Measurements from ENCODE around the gene DNAJC15. TPM values are rescaled to one million over a fixed set of nuclear protein-coding genes. Genes with fewer than 3 reads are reported as not detected.

DNAJC15 gene
- total RNA-seq, 6 experiments from 2014 or later: 23.8 to 29.6 (median 25.8) TPM

DNA sequence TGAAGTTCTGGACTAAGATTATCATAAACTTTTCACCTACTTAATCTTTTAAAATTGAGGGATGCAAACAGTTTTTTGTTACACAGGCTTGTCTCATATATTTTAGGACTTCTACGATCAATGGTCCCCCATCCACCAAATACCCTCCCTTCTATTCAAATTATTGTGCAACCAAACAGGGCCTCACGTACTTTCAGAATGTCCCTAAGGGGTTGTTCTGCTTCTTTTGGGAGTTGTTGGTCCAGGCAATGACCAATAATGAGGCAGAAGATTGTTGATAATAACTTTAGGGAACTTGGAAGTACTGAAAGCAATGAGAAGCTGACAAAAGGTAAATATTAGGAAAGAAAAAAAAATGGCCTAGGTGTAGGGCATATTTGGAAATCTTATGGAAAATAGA lies 2.9 kb downstream of the DNAJC15 start:
- H3K9me3 Mint-ChIP-seq: peaks cover 8% of the 10 kb centered on the region
- no peak overlapping the region for H3K4me3 Mint-ChIP-seq
- no peak for DNase-seq
- TF ChIP-seq, protein P1, sequence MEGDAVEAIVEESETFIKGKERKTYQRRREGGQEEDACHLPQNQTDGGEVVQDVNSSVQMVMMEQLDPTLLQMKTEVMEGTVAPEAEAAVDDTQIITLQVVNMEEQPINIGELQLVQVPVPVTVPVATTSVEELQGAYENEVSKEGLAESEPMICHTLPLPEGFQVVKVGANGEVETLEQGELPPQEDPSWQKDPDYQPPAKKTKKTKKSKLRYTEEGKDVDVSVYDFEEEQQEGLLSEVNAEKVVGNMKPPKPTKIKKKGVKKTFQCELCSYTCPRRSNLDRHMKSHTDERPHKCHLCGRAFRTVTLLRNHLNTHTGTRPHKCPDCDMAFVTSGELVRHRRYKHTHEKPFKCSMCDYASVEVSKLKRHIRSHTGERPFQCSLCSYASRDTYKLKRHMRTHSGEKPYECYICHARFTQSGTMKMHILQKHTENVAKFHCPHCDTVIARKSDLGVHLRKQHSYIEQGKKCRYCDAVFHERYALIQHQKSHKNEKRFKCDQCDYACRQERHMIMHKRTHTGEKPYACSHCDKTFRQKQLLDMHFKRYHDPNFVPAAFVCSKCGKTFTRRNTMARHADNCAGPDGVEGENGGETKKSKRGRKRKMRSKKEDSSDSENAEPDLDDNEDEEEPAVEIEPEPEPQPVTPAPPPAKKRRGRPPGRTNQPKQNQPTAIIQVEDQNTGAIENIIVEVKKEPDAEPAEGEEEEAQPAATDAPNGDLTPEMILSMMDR (IDR thresholded peaks at IDR 0.05): no peak
- peaks cover 40% of the 10 kb centered on the region for H3K4me1 Mint-ChIP-seq (ENCODE audit: low read depth)
- H3K27ac Mint-ChIP-seq: no peak overlapping the region
- peaks cover 21% of the 10 kb centered on the region for H3K36me3 Mint-ChIP-seq (ENCODE audit: low read depth)
- peaks cover 1% of the 10 kb centered on the region for H3K27me3 Mint-ChIP-seq (ENCODE audit: insufficient read depth)

DNA sequence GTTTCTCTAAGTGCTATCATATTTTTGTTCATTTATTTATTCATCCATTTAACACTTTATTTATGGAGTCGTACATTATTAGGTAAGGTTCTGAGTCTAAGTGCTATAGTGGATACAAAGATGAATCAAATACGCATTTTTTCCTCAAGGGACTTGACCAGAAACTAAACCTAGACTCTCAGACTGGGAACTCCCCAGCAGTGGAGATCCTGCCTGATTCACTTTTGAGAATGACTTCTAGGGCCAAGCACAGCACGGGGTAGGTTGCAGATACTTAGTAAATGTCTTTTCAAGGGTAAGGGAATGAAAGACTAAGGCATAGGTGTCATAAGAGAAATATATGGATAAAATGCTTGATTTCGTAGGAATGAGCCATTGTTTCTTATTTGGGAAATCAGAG lies 7.2 kb downstream of the DNAJC15 start:
- H3K9me3 Mint-ChIP-seq: no peaks in the 10 kb centered on the region

DNA sequence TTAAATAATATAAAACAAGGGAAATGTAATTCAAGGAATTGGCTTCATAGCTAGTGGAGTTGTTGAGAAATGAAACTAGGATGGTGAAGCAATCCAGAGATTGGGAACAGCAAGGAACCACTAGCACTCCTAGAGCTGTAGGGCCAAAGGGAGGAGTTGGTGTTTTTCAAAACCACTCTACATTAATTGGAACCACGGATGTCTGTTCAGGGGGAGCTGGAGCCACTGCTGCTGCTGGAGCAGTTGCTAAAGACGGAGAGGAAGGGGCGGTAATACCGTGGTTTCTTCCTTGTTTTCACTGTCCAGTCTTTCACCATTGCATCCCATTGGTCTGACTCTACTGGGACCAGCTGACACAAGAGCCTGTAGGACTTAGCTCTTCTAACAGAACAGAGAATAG lies 8.5 kb downstream of the DNAJC15 start:
- no peaks in the 10 kb centered on the region for H3K9me3 Mint-ChIP-seq
- H3K27ac Mint-ChIP-seq: no peak overlapping the region
- TF ChIP-seq, protein P1 (IDR thresholded peaks at IDR 0.05): no peak
- H3K27me3 Mint-ChIP-seq (ENCODE audit: insufficient read depth): no peaks in the 10 kb centered on the region
- H3K4me1 Mint-ChIP-seq (ENCODE audit: low read depth): peaks cover 13% of the 10 kb centered on the region; the same call in 1 of the 2 replicates
- H3K36me3 Mint-ChIP-seq (ENCODE audit: low read depth): peaks cover 29% of the 10 kb centered on the region
- H3K4me3 Mint-ChIP-seq: no peak overlapping the region
- DNase-seq: no peak

More for the DNA sequence above, 7.2 kb downstream of the DNAJC15 start:
- no peak for DNase-seq
- Mint-ChIP-seq H3K4me1 (ENCODE audit: low read depth) (peaks cover 13% of the 10 kb centered on the region; the same call in 1 of the 2 replicates), H3K4me3 (no peak overlapping the region), H3K27ac (no peak overlapping the region), H3K36me3 (ENCODE audit: low read depth) (peaks cover 29% of the 10 kb centered on the region), H3K27me3 (ENCODE audit: insufficient read depth) (no peaks in the 10 kb centered on the region)
- TF ChIP-seq, protein P1 (IDR thresholded peaks at IDR 0.05): no peak

DNA sequence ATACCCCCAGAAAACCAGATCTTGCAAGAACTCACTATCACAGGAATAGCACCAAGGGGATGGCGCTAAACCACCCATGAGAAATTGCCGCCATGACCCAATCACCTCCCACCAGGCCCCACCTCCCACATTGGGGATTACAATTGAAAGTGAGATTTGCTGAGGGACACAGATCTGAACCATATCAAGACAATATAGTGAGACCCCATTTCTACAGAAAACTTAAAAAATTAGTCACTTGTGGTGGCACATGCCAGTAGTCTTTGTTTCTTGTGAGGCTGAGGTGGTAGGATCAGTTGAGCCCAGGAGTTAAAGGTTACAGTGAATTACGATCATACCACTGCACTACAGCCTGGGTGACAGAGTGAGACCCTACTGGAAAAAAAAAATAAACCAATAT lies 9.7 kb downstream of the DNAJC15 start:
- peaks cover 5% of the 10 kb centered on the region; the same call in 1 of the 2 replicates for H3K4me1 Mint-ChIP-seq (ENCODE audit: low read depth)
- H3K9me3 Mint-ChIP-seq: no peaks in the 10 kb centered on the region
- H3K27me3 Mint-ChIP-seq (ENCODE audit: insufficient read depth): no peaks in the 10 kb centered on the region
- no peak overlapping the region for H3K4me3 Mint-ChIP-seq
- TF ChIP-seq, protein P1 (IDR thresholded peaks at IDR 0.05): no peak
- H3K27ac Mint-ChIP-seq: no peak overlapping the region
- no peak for DNase-seq
- peaks cover 32% of the 10 kb centered on the region for H3K36me3 Mint-ChIP-seq (ENCODE audit: low read depth)

DNA sequence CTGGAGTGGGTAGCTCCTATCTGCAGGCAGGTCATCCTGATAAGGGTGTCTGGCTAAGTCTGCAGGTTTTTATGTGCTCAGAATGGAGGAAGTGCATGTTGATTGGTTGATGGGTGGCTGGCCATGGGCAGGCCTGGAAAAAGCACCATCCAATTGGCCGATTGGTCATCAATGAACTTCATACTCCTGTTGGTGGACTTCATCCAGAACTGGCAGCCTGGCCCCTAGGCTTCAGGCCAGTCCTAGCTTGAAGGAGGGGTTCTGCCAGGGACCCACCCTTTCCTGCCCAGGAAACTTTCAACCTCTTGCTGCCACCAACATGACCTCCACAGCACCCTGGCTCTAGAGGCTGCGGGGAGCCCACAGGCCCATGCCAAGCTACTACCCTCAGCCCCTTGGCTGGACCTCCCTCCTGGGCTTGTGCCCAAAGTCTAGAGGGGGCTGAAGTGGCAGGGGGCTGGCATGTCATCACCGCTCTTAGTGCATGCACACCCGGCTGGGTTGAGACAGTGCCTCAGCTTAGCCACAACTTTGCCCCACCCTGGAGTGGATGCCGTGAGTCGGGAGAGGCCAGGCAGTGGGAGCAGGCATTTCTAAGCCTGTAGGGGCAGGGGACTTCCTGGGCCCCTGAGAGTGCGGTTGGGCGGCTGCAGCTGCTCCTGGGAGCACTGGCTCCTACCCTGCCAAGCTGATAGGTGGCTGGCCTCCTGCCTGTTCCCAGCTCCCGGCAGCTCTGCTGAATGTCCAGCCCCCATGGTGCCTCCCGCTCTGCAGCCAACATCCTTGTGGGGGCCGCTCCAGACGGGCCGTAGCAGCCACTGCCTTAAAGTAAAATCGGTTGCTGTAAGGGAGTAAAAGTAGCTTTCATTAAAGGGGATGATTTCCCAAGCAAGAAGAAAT lies 13.2 kb downstream of the DNAJC15 start:
- no peak for DNase-seq
- Mint-ChIP-seq H3K4me3 (no peak overlapping the region), H3K27ac (no peak overlapping the region), H3K27me3 (ENCODE audit: insufficient read depth) (no peaks in the 10 kb centered on the region), H3K4me1 (ENCODE audit: low read depth) (peaks cover 29% of the 10 kb centered on the region), H3K9me3 (no peaks in the 10 kb centered on the region), H3K36me3 (ENCODE audit: low read depth) (peaks cover 29% of the 10 kb centered on the region)
- TF ChIP-seq, protein P1 (IDR thresholded peaks at IDR 0.05): no peak

Measured in HFFc6 (cell line).